Measurements from ENCODE around the gene KIAA0232.
"Not testable (repeated sequence)": the region's sequence is repeated elsewhere in the genome, so short reads cannot be mapped to it uniquely, and the experiment has no call there.

- not testable (repeated sequence) for TF ChIP-seq CTCF (IDR thresholded peaks at IDR 0.05; ENCODE audit: low read depth, low read length); POLR2A (IDR thresholded peaks at IDR 0.05; ENCODE audit: extremely low read depth, insufficient read length)
Measured at GRCh38 chr4:6837106-6837505, 54.6 kb downstream of the KIAA0232 start.

All from NB4 (cell line).